Activated CD4-positive, alpha-beta memory T cell treated with anti-CD3 and anti-CD28 coated beads for 36 hours (primary cell): ENCODE data around the gene TEDC2. TPM values are rescaled to one million over a fixed set of nuclear protein-coding genes. Genes with fewer than 3 reads are reported as not detected.

Experiments
- CTCF ChIA-PET: fragments of 350-600 bp; sonication (Branson Sonifier 250); formaldehyde crosslinking; loops from one replicate; lab custom pipeline; 2021; ENCODE audit warnings: antibody characterized with exemption, inconsistent platforms; lab: Charles Lee
- POLR2A ChIA-PET: fragments of 350-600 bp; sonication (Branson Sonifier 250); formaldehyde crosslinking; loops from one replicate; lab custom pipeline; 2021; ENCODE audit warnings: antibody characterized with exemption; lab: Charles Lee
- DNase-seq: peaks from one replicate; pipeline ENCODE4 v3.0.0-alpha.2; 2020
- H3K27ac Mint-ChIP-seq: one replicate; pipeline ENCODE4 v1.8.0; 2021; ENCODE audit warnings: mixed read lengths
- H3K27me3 Mint-ChIP-seq: one replicate; pipeline ENCODE4 v1.8.0; 2021; ENCODE audit warnings: mixed read lengths
- H3K36me3 Mint-ChIP-seq: one replicate; pipeline ENCODE4 v1.8.0; 2021; ENCODE audit warnings: mixed read lengths
- H3K4me1 Mint-ChIP-seq: one replicate; pipeline ENCODE4 v1.8.0; 2021; ENCODE audit warnings: low read depth, mixed read lengths
- H3K4me3 Mint-ChIP-seq: one replicate; pipeline ENCODE4 v1.8.0; 2021; ENCODE audit warnings: mild to moderate bottlenecking, mixed read lengths
- H3K9me3 Mint-ChIP-seq: one replicate; pipeline ENCODE4 v1.8.0; 2021; ENCODE audit warnings: mixed read lengths
- intact Hi-C: fragments of 100-400 bp; cut with micrococcal nuclease; formaldehyde crosslinking; loops from one replicate; pipeline ENCODE4 v1.15.1; 2023
- microRNA-seq: library from miRNA; unstranded; fragments of <30 nt; microRNA quantifications from one replicate; pipeline ENCODE4 v1.2.0, GENCODE V29; 2022; ENCODE audit warnings: borderline number of aligned reads, borderline microRNAs expressed, borderline replicate concordance
- total RNA-seq, 2 experiments: library from RNA; stranded (reverse); gene quantifications; one replicate each; pipeline ENCODE4 v1.2.3, GENCODE V29; 2021

The TEDC2 gene
- total RNA-seq, 2 experiments from 2014 or later, result 23.9 to 24.3 TPM

- ChIA-PET POLR2A (interaction anchor here (1.0 to 1.7 kb wide), 3 partner anchors 18 to 39 kb away, joined by 4 to 7 read pairs (median 6); partner anchors contain the start of genes CEMP1 and TBC1D24), CTCF (interaction anchor here (0.8 to 2.5 kb wide), 3 partner anchors 12 to 319 kb away, joined by 3 to 6 read pairs (median 4); partner anchors contain the start of gene PDPK1)
- H3K27ac Mint-ChIP-seq, result peak within 1 kb of the TSS; percentile 91
These were observed 53.8 kb downstream of the TEDC2 start, which contains the start of gene ATP6V0C for GRCh38 chr16:2513405-2514332. Gene ATP6V0C, plus strand, starts transcription at chr16:2513952. Its CDS starts 152 bp downstream, at chr16:2514104.

More at GRCh38 chr16:2513405-2514332, 53.8 kb downstream of the TEDC2 start, which contains the start of gene ATP6V0C:
- no peaks in the 10 kb centered on the region for H3K9me3 Mint-ChIP-seq
- peaks cover 40% of the 10 kb centered on the region for H3K4me1 Mint-ChIP-seq
- H3K4me3 Mint-ChIP-seq, result peak within 1 kb of the TSS; percentile 92
- H3K27me3 Mint-ChIP-seq, result no peaks in the 10 kb centered on the region
- peaks cover 4% of the 10 kb centered on the region for H3K36me3 Mint-ChIP-seq
- peak; percentile 91 for DNase-seq
- intact Hi-C loops, result loop anchor here (2.0 kb wide), 1 partner anchor 19 kb away; no protein-coding TSS in a partner anchor

Small RNA genes within 50 kb of the gene (microRNA-seq; reads per million reads assigned to microRNA genes)
- gene MIR6767 (not detected), gene MIR6768 (1.6 reads per million)

Other genes starting within 250 kb of the TEDC2 start
- gene BRICD5, start 249.2 kb upstream of the TEDC2 start, total RNA-seq, result 1 to 10 TPM; 5.7 to 8.5 TPM
- gene PGP, start 245.3 kb upstream of the TEDC2 start, total RNA-seq, result 10 to 100 TPM; 19.3 to 19.5 TPM
- 10 to 100 TPM; 19.3 to 19.6 TPM for gene E4F1, start 236.5 kb upstream of the TEDC2 start, total RNA-seq
- under 1 TPM; 0.63 to 0.67 TPM for gene DNASE1L2, start 223.7 kb upstream of the TEDC2 start, total RNA-seq
- gene ECI1, start 208.5 kb upstream of the TEDC2 start, total RNA-seq, result 10 to 100 TPM; 50.7 to 52.5 TPM
- gene RNPS1, start 192.0 kb upstream of the TEDC2 start, total RNA-seq, result 100 to 1,000 TPM; 292 to 294 TPM
- 1 to 10 TPM; 6.1 to 6.4 TPM for gene ABCA3, start 119.4 kb upstream of the TEDC2 start, total RNA-seq
- gene CCNF, start 30.7 kb upstream of the TEDC2 start, total RNA-seq, result 10 to 100 TPM; 53.5 to 54.7 TPM
- not detected for gene NTN3, start 11.2 kb downstream of the TEDC2 start, total RNA-seq
- gene TBC1D24, start 15.0 kb downstream of the TEDC2 start, total RNA-seq, result 10 to 100 TPM; 12.2 to 12.4 TPM
- gene ATP6V0C, start 53.8 kb downstream of the TEDC2 start, total RNA-seq, result 100 to 1,000 TPM; 111 to 115 TPM
- 10 to 100 TPM; 28.3 to 30.5 TPM for gene AMDHD2, start 60.3 kb downstream of the TEDC2 start, total RNA-seq
- gene CEMP1, start 71.3 kb downstream of the TEDC2 start, total RNA-seq, result not detected
- 10 to 100 TPM; 42.5 to 42.9 TPM for gene PDPK1, start 77.9 kb downstream of the TEDC2 start, total RNA-seq
- 10 to 100 TPM; 61.8 to 62.7 TPM for gene KCTD5, start 222.4 kb downstream of the TEDC2 start, total RNA-seq